HS-5 (cell line): ENCODE data around the gene CARD9.
"Not testable (repeated sequence)": the region's sequence is repeated elsewhere in the genome, so short reads cannot be mapped to it uniquely, and the experiment has no call there.

ENCODE experiments used
- DNase-seq: peaks from one replicate; pipeline ENCODE4 v3.0.0-alpha.2; 2012; ENCODE audit warnings: low read depth

CARD9 gene

GRCh38 chr9:136322756-136323330, 50.6 kb downstream of the CARD9 start:
- no peak for DNase-seq

- DNase-seq = no peak
Measured at GRCh38 chr9:136321561-136321960, 51.9 kb downstream of the CARD9 start.

GRCh38 chr9:136320972-136321371, 52.5 kb downstream of the CARD9 start:
- DNase-seq = not testable (repeated sequence)

- not testable (repeated sequence) for DNase-seq
Measured at GRCh38 chr9:136319955-136320354, 53.5 kb downstream of the CARD9 start.

- DNase-seq = not testable (repeated sequence)
Measured at GRCh38 chr9:136319244-136319643, 54.2 kb downstream of the CARD9 start.

- DNase-seq = no peak
Measured at GRCh38 chr9:136318776-136319241, 54.7 kb downstream of the CARD9 start.

- DNase-seq = no peak
Measured at GRCh38 chr9:136318111-136318775, 55.2 kb downstream of the CARD9 start.

GRCh38 chr9:136317695-136318094, 55.8 kb downstream of the CARD9 start:
- DNase-seq = no peak

GRCh38 chr9:136316896-136317676, 56.4 kb downstream of the CARD9 start:
- DNase-seq = no peak

- no peak for DNase-seq
Measured at GRCh38 chr9:136316271-136316751, 57.2 kb downstream of the CARD9 start.

GRCh38 chr9:136314944-136315343, 58.5 kb downstream of the CARD9 start:
- no peak for DNase-seq

- DNase-seq = no peak
Measured at GRCh38 chr9:136314056-136314416, 59.4 kb downstream of the CARD9 start.
